NCI-H345 treated with DMSO at 0.1 percent for 48 hours (cell line): ENCODE measurements around the gene TSEN34.
"Not testable (repeated sequence)": the region's sequence is repeated elsewhere in the genome, so short reads cannot be mapped to it uniquely, and the experiment has no call there.

Source experiments
- DNase-seq: peaks from one replicate; lab custom pipeline; 2025; ENCODE audit not compliant: unreplicated experiment; lab: John Stamatoyannopoulos, UW

The TSEN34 gene

GRCh38 chr19:54231077-54231931 is 40.2 kb downstream of the TSEN34 start:
- peak; percentile 1 for DNase-seq

GRCh38 chr19:54233941-54234340 is 42.8 kb downstream of the TSEN34 start:
- no peak for DNase-seq

DNA sequence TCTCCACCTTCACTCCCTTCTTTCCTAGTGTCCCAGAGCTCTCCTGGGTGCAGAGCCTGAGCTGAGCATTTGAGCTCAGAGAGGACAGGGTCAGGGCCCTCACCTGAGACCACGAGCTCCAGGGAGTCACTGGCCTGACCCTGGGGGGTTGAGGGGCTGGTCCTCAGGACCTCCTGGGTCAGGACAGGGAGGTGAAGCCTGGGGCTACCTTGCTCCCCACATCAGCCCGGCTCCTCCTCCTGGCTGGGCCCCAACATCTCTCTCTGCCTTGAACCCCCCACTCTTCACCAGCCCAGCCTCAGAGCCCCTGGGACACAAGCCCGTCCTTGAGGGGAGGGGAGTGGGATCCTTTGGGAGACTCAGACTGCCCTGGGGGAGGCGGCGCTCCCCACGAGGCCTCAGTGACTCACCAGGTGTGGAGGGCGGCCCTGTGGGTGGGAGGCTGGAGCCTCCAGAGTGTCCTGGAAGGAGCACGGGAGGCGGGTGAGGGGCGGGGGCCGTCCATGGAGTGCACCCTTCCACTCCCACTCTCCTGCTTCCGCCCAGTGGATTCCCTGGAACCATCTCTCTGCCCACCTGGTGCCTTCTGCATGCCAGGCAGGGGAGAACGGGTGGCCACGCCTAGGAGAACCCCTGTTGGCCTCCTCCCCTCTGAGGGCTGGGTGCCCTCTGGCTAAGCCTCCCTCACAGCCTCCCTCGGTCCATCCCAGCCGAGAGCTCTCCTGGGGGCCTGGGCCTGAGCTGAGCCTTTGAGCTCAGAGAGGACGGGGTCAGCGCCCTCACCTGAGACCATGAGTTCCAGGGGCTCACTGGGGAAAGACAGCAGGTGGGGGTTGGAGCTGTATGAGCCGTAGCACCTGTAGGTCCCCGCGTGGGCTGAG is 48.6 kb downstream of the TSEN34 start:
- DNase-seq, result not testable (repeated sequence)

DNA sequence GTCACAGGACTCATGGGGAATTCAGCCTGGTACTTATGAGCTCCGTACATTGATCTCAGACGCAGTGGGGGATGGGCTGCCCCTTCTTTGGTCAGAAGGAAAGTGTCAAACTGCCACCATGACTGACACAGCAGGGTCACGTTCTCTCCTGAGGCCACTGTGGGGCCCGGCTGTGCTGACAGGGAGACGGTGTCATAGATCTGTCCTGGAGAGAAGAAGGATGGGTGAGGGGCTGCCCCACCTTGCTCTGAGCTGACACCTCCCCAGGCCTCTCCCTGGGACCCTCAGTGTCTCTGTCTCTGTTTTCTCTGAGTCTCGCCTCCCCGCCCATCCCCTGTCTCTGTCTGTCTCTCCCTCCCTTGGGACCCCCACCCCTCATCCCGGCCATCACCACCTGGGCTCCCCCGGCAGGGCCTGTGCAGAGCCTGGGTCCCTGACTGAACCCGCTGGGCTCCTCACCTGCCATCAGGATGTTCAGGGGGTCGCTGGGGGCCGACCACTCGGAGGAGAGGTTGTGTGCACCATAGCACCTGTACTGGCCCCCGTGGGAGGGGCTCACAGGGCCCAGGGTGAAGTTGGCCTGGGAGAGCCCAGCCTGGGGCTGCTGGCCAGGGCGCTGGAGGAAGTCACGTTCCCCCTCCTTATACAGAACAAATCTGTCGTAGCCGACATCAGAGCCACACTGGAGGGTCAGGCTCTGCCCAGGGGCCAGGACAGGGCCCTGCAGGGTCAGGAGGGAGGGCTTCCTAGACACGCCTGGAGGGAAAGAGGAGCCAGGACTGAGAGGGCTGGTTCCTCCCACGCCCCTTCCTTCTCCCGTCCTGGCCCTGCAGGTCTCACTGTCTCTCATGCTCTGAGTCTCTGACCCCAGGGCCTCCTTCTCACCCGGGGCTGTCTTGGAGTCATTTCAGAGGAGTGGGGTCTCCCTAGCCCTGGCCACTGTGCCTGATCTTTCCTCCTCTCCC is 49.5 kb downstream of the TSEN34 start:
- not testable (repeated sequence) for DNase-seq

DNA sequence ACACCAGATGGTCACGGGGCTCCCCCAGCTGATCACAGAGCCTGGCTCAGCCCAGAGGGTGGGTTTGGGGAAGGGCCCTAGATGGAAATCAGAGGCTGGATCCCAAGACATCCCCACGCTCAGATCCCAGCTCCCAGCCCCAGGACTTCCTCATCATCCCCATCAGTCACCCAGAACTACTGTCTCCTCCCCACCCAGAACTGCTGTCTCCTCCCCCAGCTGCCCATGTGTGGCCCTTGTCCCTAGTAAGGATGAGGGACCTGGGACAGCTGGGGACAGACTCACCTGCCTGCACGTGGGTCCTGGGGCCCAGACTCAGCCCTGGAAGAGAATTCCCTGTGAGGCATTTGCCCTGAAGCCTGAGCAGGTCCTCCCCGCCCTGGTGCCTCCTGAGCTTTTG is 51.1 kb downstream of the TSEN34 start:
- DNase-seq, result not testable (repeated sequence)

GRCh38 chr19:54242646-54243045 is 51.5 kb downstream of the TSEN34 start, which contains the start of gene LILRA6:
Gene LILRA6 (minus strand): TSS chr19:54242790.
- DNase-seq, result not testable (repeated sequence)

- DNase-seq, result not testable (repeated sequence)
These were observed 52.7 kb downstream of the TSEN34 start for GRCh38 chr19:54243809-54244208.
